NCI-H187 (cell line): ENCODE data around the gene CHST1.

Experiments
- DNase-seq, 2 experiments: peaks; one replicate each; lab custom pipeline; 2025; lab: John Stamatoyannopoulos, UW

CHST1 gene

GRCh38 chr11:45606514-45607281 lies 58.7 kb downstream of the CHST1 start:
- peak in 1 of 2 experiments; percentile 12 for DNase-seq

GRCh38 chr11:45605051-45605450 lies 60.4 kb downstream of the CHST1 start:
- DNase-seq: no peak

GRCh38 chr11:45603946-45604682 lies 61.3 kb downstream of the CHST1 start:
- no peak for DNase-seq

- no peak for DNase-seq
These were observed 66.1 kb downstream of the CHST1 start for GRCh38 chr11:45599161-45599943.
